Rectal smooth muscle tissue (tissue), 1 donor: ENCODE data around the gene DLX1.

Source experiments
- H3K27ac ChIP-seq: one replicate; pipeline ENCODE4 v1.7.0; 2013; ENCODE audit warnings: low read depth, low read length, inconsistent platforms
- H3K27me3 ChIP-seq: one replicate; pipeline ENCODE4 v1.7.0; 2013; ENCODE audit warnings: low read length; ENCODE audit not compliant: control insufficient read depth, insufficient read depth
- H3K36me3 ChIP-seq: one replicate; pipeline ENCODE4 v1.7.0; 2013; ENCODE audit warnings: low read length; ENCODE audit not compliant: control insufficient read depth, insufficient read depth
- H3K4me1 ChIP-seq: one replicate; pipeline ENCODE4 v1.7.0; 2013; ENCODE audit warnings: low read length; ENCODE audit not compliant: control insufficient read depth, insufficient read depth
- H3K4me3 ChIP-seq: one replicate; pipeline ENCODE4 v1.7.0; 2013; ENCODE audit warnings: low read length
- H3K9ac ChIP-seq: one replicate; pipeline ENCODE4 v1.7.0; 2013; ENCODE audit warnings: low read length

The DLX1 gene

DNA sequence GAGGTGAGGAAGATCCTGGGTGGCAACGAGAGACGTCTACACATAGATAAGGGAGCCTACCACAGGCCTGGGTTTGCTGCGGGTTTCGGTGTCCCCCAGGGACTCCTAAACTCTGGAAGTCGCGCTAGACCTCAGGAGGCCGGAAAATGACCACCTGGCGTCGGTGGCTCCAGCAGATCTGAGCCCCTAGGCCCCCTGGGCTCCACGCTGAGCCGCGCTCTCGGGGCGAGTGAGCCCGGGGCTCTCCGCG lies 987 bp upstream of the DLX1 start:
- Histone ChIP-seq H3K27me3 (peaks cover 89% of the 10 kb centered on the region), H3K36me3 (no peaks in the 10 kb centered on the region), H3K4me1 (no peaks in the 10 kb centered on the region), H3K9ac (no peak overlapping the region), H3K4me3 (peak overlapping the region; percentile 58), H3K27ac (no peak overlapping the region)

DNA sequence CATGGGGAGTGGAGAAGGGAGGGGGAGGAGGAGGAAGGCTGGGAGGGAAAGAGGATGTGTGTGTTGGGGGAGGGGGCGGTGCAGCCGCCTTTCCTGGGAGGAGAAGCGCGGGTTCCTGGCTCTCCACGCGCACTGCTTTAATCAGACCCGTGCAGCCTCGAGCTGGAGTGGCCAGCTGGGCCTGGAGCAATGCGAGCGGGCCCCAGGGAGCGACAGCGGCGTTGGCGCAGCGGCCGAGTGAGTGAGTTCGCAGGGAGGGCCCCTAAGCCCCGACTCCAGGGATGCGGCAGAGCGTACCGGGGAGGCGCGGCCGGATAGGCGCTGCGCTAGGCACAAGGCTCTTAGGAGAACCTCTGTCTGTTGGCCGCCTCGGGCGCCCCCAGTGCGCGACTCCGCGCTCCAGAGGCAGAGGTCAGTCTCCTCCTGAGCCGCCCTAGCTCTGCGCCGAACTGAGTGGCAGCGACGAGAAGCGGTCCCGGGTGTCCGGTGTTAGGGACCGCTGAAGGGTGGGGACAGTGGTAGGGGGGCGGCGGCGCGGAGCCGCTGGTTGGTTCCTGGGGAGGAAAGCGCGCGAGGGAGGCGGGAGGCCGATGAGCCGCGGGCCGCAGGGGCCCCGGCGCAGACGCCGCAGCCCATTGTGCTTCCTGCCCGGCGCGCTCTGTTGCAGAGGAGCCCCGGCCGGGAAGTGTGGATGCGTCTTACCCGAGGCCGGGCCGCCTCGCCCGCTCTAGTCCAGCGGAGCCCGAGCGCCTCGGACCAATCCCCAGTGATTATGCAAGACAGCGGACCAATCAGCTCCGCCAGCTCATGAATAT lies 455 bp upstream of the DLX1 start:
- Histone ChIP-seq H3K36me3 (no peaks in the 10 kb centered on the region), H3K4me1 (no peaks in the 10 kb centered on the region), H3K27me3 (peaks cover 92% of the 10 kb centered on the region), H3K9ac (no peak overlapping the region), H3K4me3 (peak overlapping the region; percentile 58), H3K27ac (no peak overlapping the region)

DNA sequence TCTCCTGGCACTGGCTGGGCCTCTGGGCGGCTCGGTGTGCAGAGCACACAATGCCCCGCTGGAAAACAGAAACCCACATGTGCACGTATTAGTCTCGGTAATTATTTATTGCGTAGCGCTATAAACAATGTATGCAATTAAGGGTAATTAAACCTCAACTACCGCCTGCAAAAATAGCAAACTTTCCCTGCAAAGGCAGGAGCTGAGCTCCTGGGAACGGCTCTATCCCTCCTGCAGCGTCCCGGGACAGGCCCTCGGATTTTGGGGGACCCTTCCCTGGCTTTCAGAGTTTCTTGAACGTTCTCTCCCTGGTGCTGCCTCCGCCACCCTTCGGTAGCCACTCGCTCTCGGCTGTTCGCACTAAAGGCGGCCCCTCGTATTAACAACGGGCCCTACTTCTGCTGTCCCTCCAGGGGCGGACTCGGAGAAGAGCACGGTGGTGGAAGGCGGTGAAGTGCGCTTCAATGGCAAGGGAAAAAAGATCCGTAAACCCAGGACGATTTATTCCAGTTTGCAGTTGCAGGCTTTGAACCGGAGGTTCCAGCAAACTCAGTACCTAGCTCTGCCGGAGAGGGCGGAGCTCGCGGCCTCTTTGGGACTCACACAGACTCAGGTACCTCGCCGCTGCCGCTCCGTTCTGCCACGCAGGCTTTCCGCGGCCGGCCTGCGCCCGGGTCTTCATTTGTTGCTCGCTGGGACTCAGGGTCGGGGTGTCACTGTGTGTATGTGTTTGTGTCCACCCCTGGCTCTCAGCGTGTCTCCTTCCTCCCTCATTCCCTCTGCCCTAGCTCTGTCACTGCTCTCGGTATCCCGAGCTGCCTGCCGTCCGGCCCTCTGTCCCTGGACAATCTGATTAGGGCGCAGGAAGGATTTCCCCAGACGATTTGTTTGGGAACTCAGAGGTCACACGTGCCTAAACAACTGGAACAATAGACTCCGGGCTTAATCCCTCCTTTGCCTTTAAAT lies 1.2 kb downstream of the DLX1 start:
- Histone ChIP-seq H3K27me3 (peaks cover 90% of the 10 kb centered on the region), H3K4me1 (no peaks in the 10 kb centered on the region), H3K27ac (no peak overlapping the region), H3K4me3 (peak overlapping the region; percentile 46), H3K9ac (no peak overlapping the region), H3K36me3 (no peaks in the 10 kb centered on the region)

DNA sequence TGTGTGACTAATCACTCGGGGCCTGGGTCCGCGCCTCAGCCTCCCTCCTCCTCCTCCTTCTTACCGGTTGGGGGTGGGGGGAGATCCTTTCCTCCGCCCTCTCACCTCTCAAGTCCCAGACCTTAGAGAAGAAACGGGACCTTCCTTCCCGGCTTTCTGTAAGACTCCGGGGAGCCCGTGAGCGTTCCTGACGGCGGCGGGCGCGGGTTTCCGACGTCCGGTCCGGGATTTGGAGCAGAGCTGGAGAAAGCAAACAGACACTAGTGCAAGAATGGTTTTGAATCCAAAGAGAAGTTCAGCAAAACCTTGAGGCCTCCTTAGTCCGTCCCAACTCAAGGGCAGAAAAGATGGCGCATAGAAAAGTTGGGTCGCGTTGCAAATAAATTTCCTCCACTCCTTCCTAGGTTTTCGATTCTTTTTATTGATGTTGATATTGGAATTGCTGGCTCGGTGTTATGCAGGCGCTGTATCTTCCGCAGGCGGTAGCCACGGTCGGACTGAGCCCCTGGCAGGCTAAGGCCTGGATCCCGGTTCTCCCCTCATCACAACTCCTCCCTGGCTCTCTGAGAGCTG lies 2.0 kb downstream of the DLX1 start:
- H3K9ac ChIP-seq, result no peak overlapping the region
- peak overlapping the region; percentile 46 for H3K4me3 ChIP-seq
- H3K36me3 ChIP-seq, result no peaks in the 10 kb centered on the region
- no peak overlapping the region for H3K27ac ChIP-seq
- H3K4me1 ChIP-seq, result no peaks in the 10 kb centered on the region
- peaks cover 89% of the 10 kb centered on the region for H3K27me3 ChIP-seq

DNA sequence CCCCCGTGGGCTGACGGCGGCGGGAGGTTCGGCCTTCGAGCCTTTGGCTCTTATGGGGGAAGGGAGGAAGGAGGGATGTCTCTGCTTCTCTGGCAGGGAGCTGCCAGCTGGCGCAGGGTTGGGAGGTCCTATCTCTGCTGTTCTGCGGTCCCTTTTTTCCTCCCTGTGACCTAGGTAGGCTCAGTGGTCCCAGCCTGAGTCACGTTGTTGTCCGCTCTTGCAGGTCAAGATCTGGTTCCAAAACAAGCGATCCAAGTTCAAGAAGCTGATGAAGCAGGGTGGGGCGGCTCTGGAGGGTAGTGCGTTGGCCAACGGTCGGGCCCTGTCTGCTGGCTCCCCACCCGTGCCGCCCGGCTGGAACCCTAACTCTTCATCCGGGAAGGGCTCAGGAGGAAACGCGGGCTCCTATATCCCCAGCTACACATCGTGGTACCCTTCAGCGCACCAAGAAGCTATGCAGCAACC lies 2.5 kb downstream of the DLX1 start:
- peaks cover 84% of the 10 kb centered on the region for H3K27me3 ChIP-seq
- H3K9ac ChIP-seq, result no peak overlapping the region
- H3K36me3 ChIP-seq, result no peaks in the 10 kb centered on the region
- H3K27ac ChIP-seq, result no peak overlapping the region
- H3K4me3 ChIP-seq, result no peak overlapping the region
- no peaks in the 10 kb centered on the region for H3K4me1 ChIP-seq

DNA sequence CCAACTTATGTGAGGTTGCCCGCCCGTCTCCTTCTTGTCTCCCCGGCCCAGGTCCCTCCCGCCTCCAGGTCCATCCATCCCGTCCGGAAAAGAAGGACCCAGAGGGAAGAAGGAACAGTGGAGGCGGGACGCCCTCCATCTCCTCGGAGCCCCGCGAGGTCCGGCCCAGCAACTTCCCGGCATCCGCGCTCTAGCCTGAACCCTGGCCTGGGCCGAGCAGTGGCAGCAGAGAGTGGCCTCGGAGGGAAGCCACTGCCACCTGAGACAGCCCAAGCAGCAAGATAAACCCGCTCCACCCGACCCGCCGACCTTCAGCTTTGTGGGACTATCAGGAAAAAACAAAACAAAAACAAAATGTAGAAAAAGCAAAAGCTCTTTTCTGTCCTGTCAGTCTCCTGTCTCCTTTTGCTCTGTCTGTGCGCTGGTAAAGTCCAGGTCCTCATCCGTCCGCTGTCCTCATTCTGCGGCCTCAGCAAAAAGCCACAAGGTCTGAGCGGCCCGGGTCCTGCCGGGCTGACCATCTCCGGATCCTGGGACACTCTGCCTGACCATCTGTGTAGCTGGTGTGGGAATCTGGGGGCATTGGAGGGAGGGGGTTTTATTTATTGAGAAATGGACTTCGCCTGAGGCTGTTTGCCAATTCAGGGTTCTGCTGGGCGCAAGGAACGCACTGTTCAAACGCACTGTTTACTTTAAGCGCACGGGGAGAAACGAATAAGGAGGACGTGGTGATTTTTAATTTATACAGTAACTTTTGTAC lies 3.1 kb downstream of the DLX1 start:
- H3K36me3 ChIP-seq, result no peaks in the 10 kb centered on the region
- H3K27ac ChIP-seq, result no peak overlapping the region
- H3K27me3 ChIP-seq, result peaks cover 84% of the 10 kb centered on the region
- no peak overlapping the region for H3K4me3 ChIP-seq
- H3K9ac ChIP-seq, result no peak overlapping the region
- H3K4me1 ChIP-seq, result no peaks in the 10 kb centered on the region

DNA sequence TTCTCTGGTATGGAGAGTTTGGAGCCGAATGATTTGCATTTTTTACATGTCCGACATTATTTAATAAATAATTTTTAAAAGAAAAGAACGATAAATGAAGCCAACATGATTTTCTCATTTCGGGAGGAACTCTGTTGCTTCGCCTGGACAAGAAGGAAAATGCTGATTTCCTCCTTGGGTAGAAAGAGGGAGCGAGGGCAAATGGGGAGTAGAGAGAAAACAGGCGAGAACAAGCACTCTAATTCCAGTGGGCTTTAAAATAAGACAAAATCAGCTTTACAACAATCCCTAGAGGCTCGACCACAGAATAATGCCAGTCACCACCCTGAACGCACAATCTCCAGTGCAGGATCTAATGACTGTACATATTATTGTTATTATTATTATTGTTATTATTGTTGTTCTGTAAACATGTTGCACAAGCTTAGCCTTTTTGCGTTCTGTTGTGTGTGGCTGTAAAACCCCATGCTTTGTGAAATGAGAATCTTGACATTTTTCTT lies 3.7 kb downstream of the DLX1 start:
- no peaks in the 10 kb centered on the region for H3K4me1 ChIP-seq
- H3K9ac ChIP-seq, result no peak overlapping the region

DNA sequence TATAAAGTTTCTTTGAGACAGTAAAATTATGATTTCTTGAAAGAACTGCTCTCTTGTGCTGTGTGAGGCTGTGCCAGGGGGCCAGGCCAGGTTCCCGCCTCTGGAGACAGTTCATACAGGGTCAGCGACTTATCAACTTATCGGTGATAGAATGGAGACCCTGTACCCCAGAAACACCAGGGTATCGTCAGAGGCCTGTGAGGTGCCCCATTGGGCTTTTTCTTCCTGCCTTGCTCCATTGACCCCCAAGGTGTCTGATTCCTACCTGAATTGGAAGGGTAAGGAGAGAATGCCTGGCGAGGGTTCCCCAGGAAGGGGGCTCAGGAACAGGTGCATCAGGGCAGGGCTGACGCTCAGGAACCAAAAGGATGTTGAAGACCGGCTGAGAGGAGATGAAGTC lies 4.3 kb downstream of the DLX1 start:
- H3K4me1 ChIP-seq, result no peaks in the 10 kb centered on the region
- H3K27me3 ChIP-seq, result peaks cover 80% of the 10 kb centered on the region
- no peaks in the 10 kb centered on the region for H3K36me3 ChIP-seq
- no peak overlapping the region for H3K9ac ChIP-seq
- no peak overlapping the region for H3K27ac ChIP-seq
- H3K4me3 ChIP-seq, result no peak overlapping the region

More for the DNA sequence above, 3.7 kb downstream of the DLX1 start:
- Histone ChIP-seq H3K36me3 (no peaks in the 10 kb centered on the region), H3K27me3 (peaks cover 83% of the 10 kb centered on the region), H3K27ac (no peak overlapping the region), H3K4me3 (no peak overlapping the region)

DNA sequence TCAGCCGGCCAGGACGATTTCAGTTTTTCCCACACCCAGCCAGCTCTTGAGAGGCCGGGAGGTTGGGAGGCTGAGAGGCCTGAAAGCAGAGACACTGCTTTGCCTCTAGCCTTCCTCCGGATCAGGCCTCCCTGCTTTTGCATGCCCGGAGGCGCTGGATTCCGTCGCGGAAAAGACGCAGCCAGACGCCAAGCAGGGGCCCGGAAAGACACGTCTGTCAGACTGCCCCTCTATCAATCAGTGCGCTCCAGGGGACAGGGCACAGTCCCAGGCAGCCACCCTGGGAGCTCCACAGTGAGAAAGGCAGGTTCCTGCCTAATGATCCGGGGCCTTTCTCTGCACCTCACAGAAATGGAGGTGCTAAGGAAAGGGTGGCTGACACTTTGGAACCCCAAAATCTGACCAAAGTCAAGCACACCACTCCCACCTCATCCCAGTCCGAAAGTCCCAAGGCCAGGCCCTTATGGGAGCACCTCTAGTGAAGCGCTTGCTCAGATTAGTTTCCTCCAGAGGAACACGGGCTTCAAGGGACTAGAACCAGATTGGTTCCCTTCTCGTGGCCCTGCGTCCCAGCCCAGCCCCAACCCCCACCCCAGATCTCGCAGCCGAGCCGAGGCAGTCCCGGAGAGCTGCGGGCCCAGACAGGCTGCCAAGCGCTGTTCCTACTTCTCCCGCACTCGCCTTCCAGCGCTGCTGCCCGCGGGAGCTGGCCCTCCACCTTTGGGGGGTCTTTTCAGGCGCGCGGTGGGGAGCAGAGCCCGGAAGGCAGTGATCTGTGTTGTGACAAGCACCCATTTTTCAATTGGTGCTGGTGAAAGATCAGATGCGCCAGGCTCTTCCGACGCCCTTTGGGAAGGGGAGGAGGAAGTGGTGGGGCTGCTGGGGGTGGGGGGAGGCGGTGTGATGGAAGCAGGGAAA lies 5.0 kb downstream of the DLX1 start:
- Histone ChIP-seq H3K36me3 (no peaks in the 10 kb centered on the region), H3K4me1 (peaks cover 3% of the 10 kb centered on the region), H3K27ac (no peak overlapping the region), H3K9ac (no peak overlapping the region), H3K27me3 (peaks cover 81% of the 10 kb centered on the region), H3K4me3 (no peak overlapping the region)

DNA sequence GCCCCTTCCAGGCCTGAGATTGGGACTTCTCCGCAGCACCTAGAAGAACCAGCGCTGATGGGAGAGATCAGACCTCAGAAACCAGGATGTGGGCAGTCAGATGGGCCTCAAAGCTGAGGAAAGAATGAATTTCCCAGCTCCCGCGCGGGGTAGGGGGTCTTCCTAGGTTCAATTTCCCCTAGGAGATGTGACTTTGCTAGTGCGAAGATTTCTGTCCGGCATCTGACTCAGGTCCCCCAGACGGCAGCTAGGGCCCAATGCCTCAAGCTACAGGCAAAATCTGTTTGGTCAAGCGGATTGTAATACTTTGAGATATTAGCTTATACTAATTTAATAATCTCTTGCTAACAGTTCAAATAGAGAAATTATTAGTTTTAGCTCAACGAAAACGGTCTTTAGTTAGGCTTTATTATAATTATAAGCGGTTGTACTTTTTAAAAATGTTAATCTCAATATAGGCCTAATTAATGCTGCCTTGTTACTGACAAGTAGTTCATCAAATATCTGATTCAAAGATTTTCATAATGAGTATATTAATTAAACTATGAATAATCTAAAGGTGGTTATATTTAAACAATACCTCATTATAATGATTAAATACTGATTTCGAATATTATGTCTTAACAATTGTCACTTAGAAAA lies 5.8 kb downstream of the DLX1 start:
- Histone ChIP-seq H3K4me3 (no peak overlapping the region), H3K9ac (no peak overlapping the region), H3K4me1 (peaks cover 4% of the 10 kb centered on the region), H3K27ac (no peak overlapping the region), H3K27me3 (peaks cover 78% of the 10 kb centered on the region), H3K36me3 (no peaks in the 10 kb centered on the region)
